ENCODE measurements around the gene TCF4. TPM values are rescaled to one million over a fixed set of nuclear protein-coding genes. Genes with fewer than 3 reads are reported as not detected.

The TCF4 gene
- total and polyA plus RNA-seq, 7 donors: 3.5 to 149 (median 106) TPM

DNA sequence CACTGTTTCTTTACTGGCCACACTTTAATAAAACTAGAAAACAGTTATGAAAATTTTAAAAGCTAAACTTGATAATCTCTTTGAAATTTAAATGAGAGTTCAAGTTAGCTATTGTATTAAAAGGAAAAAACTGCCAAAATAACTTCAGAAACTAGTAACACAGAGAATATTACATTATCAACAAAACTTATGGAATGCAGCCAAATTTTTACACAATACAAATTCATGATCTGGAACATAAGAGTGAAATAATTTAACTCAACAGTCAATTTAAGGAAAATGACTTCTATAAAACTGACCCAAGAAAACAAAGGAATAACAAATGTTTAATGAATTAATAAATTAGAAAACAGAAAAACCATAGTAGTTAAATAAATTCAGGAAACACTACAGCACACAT lies 65.0 kb downstream of the TCF4 start:
- Histone ChIP-seq H3K36me3 (no peaks in the 10 kb centered on the region), H3K27ac (no peak overlapping the region), H3K4me1 (no peaks in the 10 kb centered on the region), H3K4me3 (no peak overlapping the region), H3K9me3 (no peaks in the 10 kb centered on the region), H3K27me3 (no peaks in the 10 kb centered on the region)
- TF ChIP-seq EP300 (IDR thresholded peaks at IDR 0.05) (no peak), POLR2AphosphoS5 (IDR thresholded peaks at IDR 0.05) (no peak), POLR2A (IDR thresholded peaks at IDR 0.05) (no peak)
- TF ChIP-seq, protein P1, sequence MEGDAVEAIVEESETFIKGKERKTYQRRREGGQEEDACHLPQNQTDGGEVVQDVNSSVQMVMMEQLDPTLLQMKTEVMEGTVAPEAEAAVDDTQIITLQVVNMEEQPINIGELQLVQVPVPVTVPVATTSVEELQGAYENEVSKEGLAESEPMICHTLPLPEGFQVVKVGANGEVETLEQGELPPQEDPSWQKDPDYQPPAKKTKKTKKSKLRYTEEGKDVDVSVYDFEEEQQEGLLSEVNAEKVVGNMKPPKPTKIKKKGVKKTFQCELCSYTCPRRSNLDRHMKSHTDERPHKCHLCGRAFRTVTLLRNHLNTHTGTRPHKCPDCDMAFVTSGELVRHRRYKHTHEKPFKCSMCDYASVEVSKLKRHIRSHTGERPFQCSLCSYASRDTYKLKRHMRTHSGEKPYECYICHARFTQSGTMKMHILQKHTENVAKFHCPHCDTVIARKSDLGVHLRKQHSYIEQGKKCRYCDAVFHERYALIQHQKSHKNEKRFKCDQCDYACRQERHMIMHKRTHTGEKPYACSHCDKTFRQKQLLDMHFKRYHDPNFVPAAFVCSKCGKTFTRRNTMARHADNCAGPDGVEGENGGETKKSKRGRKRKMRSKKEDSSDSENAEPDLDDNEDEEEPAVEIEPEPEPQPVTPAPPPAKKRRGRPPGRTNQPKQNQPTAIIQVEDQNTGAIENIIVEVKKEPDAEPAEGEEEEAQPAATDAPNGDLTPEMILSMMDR (IDR thresholded peaks at IDR 0.05): no peak
- DNase-seq: no peak
- intact Hi-C loops (cut with DNase I): no loop called here

DNA sequence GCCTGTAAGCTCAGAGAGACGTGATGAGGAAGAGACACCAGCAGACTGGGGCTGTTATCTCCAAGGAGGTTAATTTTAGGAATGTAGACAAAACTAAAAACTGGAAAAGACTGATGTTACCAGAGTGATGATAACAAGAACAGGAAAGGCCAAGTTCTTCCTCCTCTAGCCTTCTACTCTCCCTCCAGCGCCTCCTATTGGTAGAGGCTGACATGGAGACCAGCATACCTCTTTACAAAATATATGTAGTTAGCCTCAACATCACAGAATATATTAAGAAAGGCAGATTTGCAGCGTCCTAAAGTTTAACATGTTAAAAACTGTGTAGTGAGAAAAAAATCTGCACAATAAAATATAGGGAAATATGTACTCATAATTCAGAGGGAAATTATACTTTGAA lies 66.0 kb downstream of the TCF4 start:
- WGBS, 2 donors: 46 to 74% methylated on average over 3 of the region's 3 CpGs

DNA sequence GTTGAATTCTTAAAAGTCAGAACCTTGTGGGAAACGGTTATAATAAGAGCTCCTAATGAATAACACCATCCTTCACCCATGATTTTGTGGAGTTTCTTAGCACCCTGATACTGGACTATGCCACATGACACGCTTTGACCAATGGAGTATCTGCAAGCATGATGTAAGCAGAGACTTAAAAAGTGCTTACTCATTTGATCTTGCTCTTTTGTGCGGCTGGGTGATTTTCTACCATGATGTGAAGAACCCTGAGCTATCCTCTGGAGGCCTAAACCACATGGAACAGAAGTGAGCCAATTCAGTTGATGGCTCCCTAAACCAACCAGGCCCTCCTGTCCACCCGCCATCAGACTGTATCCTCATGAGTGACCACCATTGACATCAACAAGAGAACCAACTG lies 70.9 kb downstream of the TCF4 start:
- intact Hi-C loops (cut with DNase I): no loop called here
- no peak overlapping the region for H3K4me3 ChIP-seq
- peaks cover 0 to 4% (median 0%) of the 10 kb centered on the region in 4 donors for H3K4me1 ChIP-seq
- no peak overlapping the region for H3K27ac ChIP-seq
- H3K9me3 ChIP-seq: no peaks in the 10 kb centered on the region
- WGBS, 2 donors: 83 to 89% methylated on average over 4 of the region's 4 CpGs
- TF ChIP-seq EP300 (IDR thresholded peaks at IDR 0.05) (no peak), POLR2AphosphoS5 (IDR thresholded peaks at IDR 0.05) (no peak), POLR2A (IDR thresholded peaks at IDR 0.05) (no peak)
- TF ChIP-seq, protein P1 (IDR thresholded peaks at IDR 0.05): no peak
- H3K36me3 ChIP-seq: no peaks in the 10 kb centered on the region
- H3K27me3 ChIP-seq: no peaks in the 10 kb centered on the region
- DNase-seq: no peak

More for the DNA sequence above, 66.0 kb downstream of the TCF4 start:
- TF ChIP-seq, protein P1 (IDR thresholded peaks at IDR 0.05): no peak
- no peak for TF ChIP-seq EP300 (IDR thresholded peaks at IDR 0.05)
- no peak for TF ChIP-seq POLR2A (IDR thresholded peaks at IDR 0.05)
- no peak for TF ChIP-seq POLR2AphosphoS5 (IDR thresholded peaks at IDR 0.05)
- Histone ChIP-seq H3K27ac (no peak overlapping the region), H3K27me3 (no peaks in the 10 kb centered on the region), H3K36me3 (no peaks in the 10 kb centered on the region), H3K9me3 (no peaks in the 10 kb centered on the region), H3K4me1 (no peaks in the 10 kb centered on the region), H3K4me3 (no peak overlapping the region)
- intact Hi-C loops (cut with DNase I): no loop called here
- DNase-seq: no peak

DNA sequence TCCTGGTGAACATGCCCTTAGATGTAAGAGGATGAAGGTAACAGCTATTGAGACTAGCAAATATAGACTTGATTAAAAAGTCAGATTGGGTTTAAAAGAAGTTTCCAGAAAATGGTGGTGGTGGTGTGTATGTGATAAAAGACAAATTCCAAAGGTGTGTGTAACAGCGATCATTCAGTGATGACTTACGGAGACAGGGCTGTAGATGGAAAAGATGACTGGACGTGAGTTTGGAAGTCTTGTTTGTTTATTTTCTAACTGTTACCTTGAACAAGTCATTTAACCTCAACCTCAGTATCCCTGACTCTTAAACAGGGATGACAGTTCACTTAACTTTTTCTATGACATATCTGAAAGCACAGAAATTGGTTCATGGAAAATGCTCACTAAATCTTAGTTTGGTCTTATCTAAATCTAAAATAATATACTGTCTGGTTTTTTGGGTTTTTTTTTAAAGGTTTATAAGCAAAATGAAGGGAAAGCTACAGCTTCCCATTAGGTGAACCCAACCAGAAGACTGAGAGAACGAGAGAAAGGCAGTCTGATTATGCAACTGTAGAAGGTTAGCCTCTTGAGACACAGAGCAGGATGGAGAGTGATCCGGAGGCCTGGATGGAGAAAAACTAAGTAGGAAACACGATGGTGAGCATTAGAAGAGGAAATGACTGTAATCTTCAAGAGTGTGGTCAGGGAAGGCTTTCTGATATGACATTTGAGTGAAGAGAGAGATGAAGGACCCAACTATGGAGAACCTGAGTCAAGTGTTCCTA lies 71.9 kb downstream of the TCF4 start:
- H3K27me3 ChIP-seq: no peaks in the 10 kb centered on the region
- no peaks in the 10 kb centered on the region for H3K36me3 ChIP-seq
- H3K9me3 ChIP-seq: no peaks in the 10 kb centered on the region
- no peak overlapping the region for H3K27ac ChIP-seq
- H3K4me1 ChIP-seq: peaks cover 0 to 4% (median 0%) of the 10 kb centered on the region in 4 donors
- intact Hi-C loops (cut with DNase I): no loop called here
- H3K4me3 ChIP-seq: no peak overlapping the region
- 65 to 66% methylated on average over 6 of the region's 6 CpGs for WGBS, 2 donors
- no peak for DNase-seq
- TF ChIP-seq POLR2AphosphoS5 (IDR thresholded peaks at IDR 0.05): no peak
- TF ChIP-seq POLR2A (IDR thresholded peaks at IDR 0.05): no peak
- TF ChIP-seq, protein P1 (IDR thresholded peaks at IDR 0.05): no peak
- no peak for TF ChIP-seq EP300 (IDR thresholded peaks at IDR 0.05)

DNA sequence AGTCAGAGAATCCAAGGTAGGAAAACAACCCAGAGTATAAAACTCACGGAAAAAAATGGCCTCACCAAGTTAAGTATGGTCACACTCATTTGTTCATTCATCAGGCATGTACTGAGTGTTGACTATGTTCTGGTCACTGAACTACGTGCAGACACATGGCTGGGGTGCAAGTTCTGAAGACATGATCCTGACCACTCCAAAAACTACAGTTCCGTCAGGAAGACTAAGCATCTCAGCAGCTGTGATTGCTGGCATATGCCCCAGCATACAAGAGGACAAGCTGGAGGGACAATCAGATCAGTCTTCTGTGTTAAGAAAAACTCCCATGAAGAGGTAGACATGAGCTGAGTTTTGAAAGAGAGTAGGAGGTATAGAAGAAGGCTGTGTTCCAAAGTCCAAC lies 72.8 kb downstream of the TCF4 start:
- Histone ChIP-seq H3K9me3 (no peaks in the 10 kb centered on the region), H3K4me1 (peaks cover 0 to 11% (median 7%) of the 10 kb centered on the region in 4 donors), H3K36me3 (no peaks in the 10 kb centered on the region), H3K27me3 (no peaks in the 10 kb centered on the region), H3K4me3 (no peak overlapping the region), H3K27ac (no peak overlapping the region)
- WGBS, 2 donors: 69 to 78% methylated on average over 3 of the region's 3 CpGs
- DNase-seq: no peak
- TF ChIP-seq, protein P1 (IDR thresholded peaks at IDR 0.05): no peak
- no peak for TF ChIP-seq EP300 (IDR thresholded peaks at IDR 0.05)
- TF ChIP-seq POLR2A (IDR thresholded peaks at IDR 0.05): no peak
- TF ChIP-seq POLR2AphosphoS5 (IDR thresholded peaks at IDR 0.05): no peak
- intact Hi-C loops (cut with DNase I): no loop called here

All from sigmoid colon (tissue), 7 donors.